ENCODE data around the gene LYSMD3.

DNA sequence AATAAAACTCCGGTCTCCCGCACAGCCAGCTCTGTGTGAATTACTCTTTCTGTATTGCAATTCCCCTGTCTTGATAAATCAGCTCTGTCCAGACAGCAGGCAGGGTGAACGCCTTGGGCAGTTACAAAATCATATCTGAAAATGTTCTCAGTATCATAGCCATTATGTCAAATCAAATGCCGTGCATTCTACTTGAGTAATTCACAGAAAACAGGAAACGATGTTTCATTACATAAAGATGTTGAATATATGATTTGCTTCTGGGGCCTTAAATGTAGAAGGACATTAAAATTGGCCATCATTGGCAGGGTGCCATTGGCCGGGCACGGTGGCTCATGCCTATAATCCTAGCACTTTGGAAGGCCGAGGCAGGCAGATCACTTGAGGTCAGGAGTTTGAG, 46.2 kb downstream of the LYSMD3 start:
- no peak for TF ChIP-seq EZH2 (IDR thresholded peaks at IDR 0.05; ENCODE audit: borderline replicate concordance, control insufficient read depth, low read depth, low read length)
- TF ChIP-seq SRF (IDR thresholded peaks at IDR 0.05; ENCODE audit: low read depth in 2 of 2, low read length in 2 of 2), result no peak
- no peak for TF ChIP-seq REST (IDR thresholded peaks at IDR 0.05; ENCODE audit: low read depth, low read length)
- no peak for TF ChIP-seq TBL1XR1 (IDR thresholded peaks at IDR 0.05; ENCODE audit: low read depth, low read length)
- TF ChIP-seq GABPA (IDR thresholded peaks at IDR 0.05; ENCODE audit: low read depth), result no peak
- no peak for TF ChIP-seq ZNF274 (IDR thresholded peaks at IDR 0.05; ENCODE audit: insufficient read depth, insufficient read length)
